GM23338 (cell line): ENCODE measurements around the gene CORO7. TPM values are rescaled to one million over a fixed set of nuclear protein-coding genes. Genes with fewer than 3 reads are reported as not detected.

Experiments used
- ATAC-seq: fragments of 200-7000 bp; cut with Tn5 transposase; 3 replicates; pipeline ENCODE4 v1.9.1; 2020
- DNase-seq: peaks from one replicate; pipeline ENCODE4 v3.0.0-alpha.2; 2015; ENCODE audit warnings: low spot score
- H2AFZ ChIP-seq: fragments of 200-600 bp; sonication (generic); 2 replicates; pipeline ENCODE4 v1.8.0; 2016; ENCODE audit warnings: antibody characterized with exemption, mild to moderate bottlenecking, moderate library complexity
- H3F3A ChIP-seq: fragments of 200-600 bp; sonication (generic); replicated peaks from 2 replicates; pipeline ENCODE4 v1.8.0; 2017; ENCODE audit warnings: antibody characterized with exemption, mixed run types, low read depth
- H3K27ac ChIP-seq: fragments of 200-600 bp; sonication (generic); 2 replicates; pipeline ENCODE4 v1.6.1; 2016; ENCODE audit warnings: low read depth
- H3K27me3 ChIP-seq: fragments of 200-600 bp; sonication (generic); 2 replicates; pipeline ENCODE4 v1.8.0; 2016; ENCODE audit warnings: mild to moderate bottlenecking, mixed run types, moderate library complexity; ENCODE audit not compliant: insufficient read depth
- H3K36me3 ChIP-seq: fragments of 200-600 bp; sonication (generic); 2 replicates; pipeline ENCODE4 v1.8.0; 2016; ENCODE audit warnings: mild to moderate bottlenecking; ENCODE audit not compliant: insufficient read depth
- H3K4me1 ChIP-seq: fragments of 200-600 bp; sonication (generic); 2 replicates; pipeline ENCODE4 v1.8.0; 2016; ENCODE audit warnings: mild to moderate bottlenecking, moderate library complexity; ENCODE audit not compliant: insufficient read depth
- H3K4me2 ChIP-seq: fragments of 200-600 bp; sonication (generic); 2 replicates; pipeline ENCODE4 v1.7.1; 2017; ENCODE audit warnings: mixed run types
- H3K4me3 ChIP-seq: fragments of 200-600 bp; sonication (generic); 2 replicates; pipeline ENCODE4 v1.6.1; 2016; ENCODE audit warnings: mixed run types
- H3K79me2 ChIP-seq: fragments of 200-600 bp; sonication (generic); replicated peaks from 2 replicates; pipeline ENCODE4 v1.8.0; 2017; ENCODE audit warnings: mild to moderate bottlenecking; ENCODE audit not compliant: insufficient read depth
- H3K9me2 ChIP-seq: fragments of 200-600 bp; sonication (generic); 2 replicates; pipeline ENCODE4 v1.8.0; 2017; ENCODE audit not compliant: insufficient read depth
- H4K20me1 ChIP-seq: fragments of 200-600 bp; sonication (generic); replicated peaks from 2 replicates; pipeline ENCODE4 v1.8.0; 2017; ENCODE audit warnings: mild to moderate bottlenecking; ENCODE audit not compliant: insufficient read depth
- H3K27ac Mint-ChIP-seq: 2 replicates; pipeline ENCODE4 v1.8.0; 2020; ENCODE audit warnings: inconsistent platforms, mild to moderate bottlenecking, moderate library complexity, mixed read lengths
- H3K27me3 Mint-ChIP-seq: 3 replicates; pipeline ENCODE4 v1.8.0; 2022; ENCODE audit warnings: low read depth, mild to moderate bottlenecking, moderate library complexity, mixed read lengths, inconsistent platforms; ENCODE audit not compliant: insufficient read depth, poor library complexity
- H3K36me3 Mint-ChIP-seq: 3 replicates; pipeline ENCODE4 v1.8.0; 2021; ENCODE audit warnings: low read depth, mild to moderate bottlenecking, inconsistent platforms, moderate library complexity, mixed read lengths
- H3K4me1 Mint-ChIP-seq: 3 replicates; pipeline ENCODE4 v1.8.0; 2020; ENCODE audit warnings: mild to moderate bottlenecking, inconsistent platforms, mixed read lengths
- H3K4me3 Mint-ChIP-seq: 3 replicates; pipeline ENCODE4 v1.8.0; 2021; ENCODE audit warnings: moderate library complexity, mild to moderate bottlenecking, inconsistent platforms, mixed read lengths
- H3K9me3 Mint-ChIP-seq: 3 replicates; pipeline ENCODE4 v1.8.0; 2020; ENCODE audit warnings: moderate library complexity, mild to moderate bottlenecking, inconsistent platforms, mixed read lengths
- EZH2 ChIP-seq: fragments of 200-600 bp; sonication (generic); IDR thresholded peaks from one replicate; pipeline ENCODE4 v1.8.0; 2017; ENCODE audit warnings: antibody characterized with exemption, mild to moderate bottlenecking, low read depth; ENCODE audit not compliant: unreplicated experiment
- EZH2phosphoT487 ChIP-seq: fragments of 200-600 bp; sonication (generic); IDR thresholded peaks from one replicate; pipeline ENCODE4 v1.8.1; 2018; ENCODE audit warnings: antibody characterized with exemption; ENCODE audit not compliant: unreplicated experiment
- JUNB ChIP-seq: IDR thresholded peaks from one replicate; pipeline ENCODE4 v1.6.1; 2016; ENCODE audit warnings: antibody characterized with exemption; ENCODE audit not compliant: unreplicated experiment
- NANOG ChIP-seq: IDR thresholded peaks from 2 replicates; pipeline ENCODE4 v1.6.1; 2016; ENCODE audit warnings: antibody characterized with exemption, borderline replicate concordance
- STAT1 ChIP-seq: IDR thresholded peaks from one replicate; pipeline ENCODE4 v1.6.1; 2016; ENCODE audit warnings: antibody characterized with exemption; ENCODE audit not compliant: unreplicated experiment
- ZNF114 ChIP-seq: fragments of 250-450 bp; sonication (Bioruptor Pico); IDR thresholded peaks from 2 replicates; pipeline ENCODE4 v1.5.0; 2020; ENCODE audit warnings: mild to moderate bottlenecking, moderate library complexity
- ZNF462 ChIP-seq: fragments of 250-450 bp; sonication (Bioruptor Pico); IDR thresholded peaks from 2 replicates; pipeline ENCODE4 v1.5.0; 2020; ENCODE audit warnings: mild to moderate bottlenecking, moderate library complexity
- polyA plus RNA-seq: library from polyadenylated mRNA; unstranded; fragments of >200 nt; fragmentation: Nextera tagmentation; extraction: Ambion mirVana; gene quantifications from 2 replicates; pipeline ENCODE4 v1.2.1, GENCODE V29; 2016
- total RNA-seq: library from RNA; depleted of rRNA; stranded (reverse); fragments of >200 nt; shearing (Covaris generic); gene quantifications from 2 replicates; pipeline ENCODE4 v1.2.3, GENCODE V29; 2014
- TF ChIP-seq, protein P1 (sequence below), 2 experiments: fragments of 200-600 bp in 1 of 2; sonication (generic) in 1 of 2; conservative IDR thresholded peaks; 2 replicates each; pipeline versions ENCODE4 v1.5.1 to v1.6.1; 2016 to 2017; ENCODE audit warnings: antibody characterized with exemption in 2 of 2, low read depth in 2 of 2, mild to moderate bottlenecking in 2 of 2, moderate library complexity in 1 of 2

The CORO7 gene
- total and polyA plus RNA-seq, 2 experiments from 2014 or later: 14.2 to 46.4 TPM

DNA sequence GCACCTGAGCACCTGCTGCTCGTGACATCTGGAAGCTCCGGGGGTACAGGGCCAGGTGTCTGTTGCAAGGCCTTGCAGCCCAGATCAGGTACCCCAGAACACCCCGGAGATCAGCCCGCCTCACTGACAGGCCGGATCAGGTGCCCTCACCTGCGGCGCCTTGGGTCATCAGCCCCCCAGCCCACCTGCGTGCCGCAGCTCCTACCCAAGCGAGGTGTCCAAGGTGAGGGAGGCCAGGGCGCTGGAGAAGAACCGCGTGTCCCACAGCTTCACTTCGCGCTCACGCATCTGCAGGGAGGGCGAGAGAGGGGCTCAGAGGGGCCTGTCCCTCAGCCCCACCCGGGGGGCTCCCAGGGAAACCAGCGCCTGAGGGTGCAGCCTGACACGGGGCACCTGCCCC lies 28.6 kb downstream of the CORO7 start:
- TF ChIP-seq JUNB (no peak), NANOG (no peak), ZNF114 (CRISPR knock-in tag) (no peak), ZNF462 (no peak), EZH2phosphoT487 (no peak), EZH2 (no peak), STAT1 (no peak)
- TF ChIP-seq, protein P1, sequence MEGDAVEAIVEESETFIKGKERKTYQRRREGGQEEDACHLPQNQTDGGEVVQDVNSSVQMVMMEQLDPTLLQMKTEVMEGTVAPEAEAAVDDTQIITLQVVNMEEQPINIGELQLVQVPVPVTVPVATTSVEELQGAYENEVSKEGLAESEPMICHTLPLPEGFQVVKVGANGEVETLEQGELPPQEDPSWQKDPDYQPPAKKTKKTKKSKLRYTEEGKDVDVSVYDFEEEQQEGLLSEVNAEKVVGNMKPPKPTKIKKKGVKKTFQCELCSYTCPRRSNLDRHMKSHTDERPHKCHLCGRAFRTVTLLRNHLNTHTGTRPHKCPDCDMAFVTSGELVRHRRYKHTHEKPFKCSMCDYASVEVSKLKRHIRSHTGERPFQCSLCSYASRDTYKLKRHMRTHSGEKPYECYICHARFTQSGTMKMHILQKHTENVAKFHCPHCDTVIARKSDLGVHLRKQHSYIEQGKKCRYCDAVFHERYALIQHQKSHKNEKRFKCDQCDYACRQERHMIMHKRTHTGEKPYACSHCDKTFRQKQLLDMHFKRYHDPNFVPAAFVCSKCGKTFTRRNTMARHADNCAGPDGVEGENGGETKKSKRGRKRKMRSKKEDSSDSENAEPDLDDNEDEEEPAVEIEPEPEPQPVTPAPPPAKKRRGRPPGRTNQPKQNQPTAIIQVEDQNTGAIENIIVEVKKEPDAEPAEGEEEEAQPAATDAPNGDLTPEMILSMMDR (conservative IDR thresholded peaks at IDR 0.05; ENCODE audit: low read depth in 2 of 2): no peak

More for the DNA sequence above, 28.6 kb downstream of the CORO7 start:
- H3K27me3 Mint-ChIP-seq: peaks cover 14% of the 10 kb centered on the region
- ATAC-seq (no peak), DNase-seq (no peak)
- Histone ChIP-seq H3K4me1 (peaks cover 31% of the 10 kb centered on the region), H3K36me3 (no peaks in the 10 kb centered on the region), H3K79me2 (no peaks in the 10 kb centered on the region), H4K20me1 (no peaks in the 10 kb centered on the region), H3K4me2 (no peak overlapping the region), H3K9me2 (no peaks in the 10 kb centered on the region), H2AFZ (no peak overlapping the region), H3K27ac (no peak overlapping the region), H3K27me3 (no peaks in the 10 kb centered on the region), H3F3A (peaks cover 27% of the 10 kb centered on the region), H3K4me3 (no peak overlapping the region)
- H3K4me3 Mint-ChIP-seq: no peak overlapping the region
- H3K9me3 Mint-ChIP-seq: no peaks in the 10 kb centered on the region
- H3K27ac Mint-ChIP-seq: no peak overlapping the region
- H3K4me1 Mint-ChIP-seq: peaks cover 36% of the 10 kb centered on the region
- H3K36me3 Mint-ChIP-seq: no peaks in the 10 kb centered on the region; the same call in 2 of the 3 replicates
